HepG2 (cell line): ENCODE measurements around the gene RCC2. TPM values are rescaled to one million over a fixed set of nuclear protein-coding genes. Genes with fewer than 3 reads are reported as not detected.

ENCODE experiments used
- ATAC-seq: fragments of 200-7000 bp; cut with Tn5 transposase; 3 replicates; pipeline ENCODE4 v1.9.1; 2020; ENCODE audit warnings: mild to moderate bottlenecking, moderate library complexity
- BruUV-seq: library from RNA; stranded (reverse); fragments of 400-500 nt; replicated peaks from 2 replicates; lab custom pipeline; 2021; lab: Mats Ljungman, UMichigan
- CTCF ChIA-PET: fragments of 300-600 bp; formaldehyde crosslinking; extraction: SDS; loops from one replicate; lab custom pipeline; 2021; ENCODE audit warnings: low total read pairs, inconsistent platforms, low intra/inter-chr PET ratio; lab: Yijun Ruan, JAX
- POLR2A ChIA-PET: fragments of 350-600 bp; sonication (Branson Sonifier 250); formaldehyde crosslinking; loops from one replicate; lab custom pipeline; 2020; ENCODE audit warnings: antibody characterized with exemption, inconsistent platforms; lab: Yijun Ruan, JAX
- DNase-seq: peaks from one replicate; pipeline ENCODE4 v3.0.0-alpha.2; 2015; ENCODE audit warnings: low spot score
- FAIRE-seq: peaks from 3 replicates; lab custom pipeline; 2011; peaks lifted over from hg19 to GRCh38; lab: Jason Lieb, UNC
- H2AFZ ChIP-seq: one replicate; pipeline ENCODE4 v1.6.1; 2011; ENCODE audit warnings: low read length, inconsistent platforms
- H3K27ac ChIP-seq: fragments of 300-600 bp; 3 replicates; pipeline ENCODE4 v1.8.0; 2011; ENCODE audit warnings: mixed run types, mild to moderate bottlenecking, mixed read lengths, low read length, inconsistent platforms; ENCODE audit not compliant: insufficient read depth; ENCODE audit errors: extremely low read length
- H3K27me3 ChIP-seq, 2 experiments: fragments of 200-600 bp in 1 of 2; 2 replicates in 1 of 2; 3 replicates in 1 of 2; pipeline versions ENCODE4 v1.6.0 to v1.8.0; 2011; ENCODE audit warnings: low read length in 2 of 2, mild to moderate bottlenecking in 2 of 2, moderate library complexity in 2 of 2, inconsistent platforms in 1 of 2; ENCODE audit not compliant: insufficient read depth in 2 of 2, control insufficient read depth in 1 of 2
- H3K36me3 ChIP-seq, 2 experiments: fragments of 200-600 bp in 1 of 2; replicated peaks in 1 of 2; 2 replicates in 1 of 2; 3 replicates in 1 of 2; pipeline versions ENCODE4 v1.5.1 to v1.8.0; 2011; ENCODE audit warnings: low read length in 2 of 2, inconsistent platforms in 1 of 2; ENCODE audit not compliant: insufficient read depth in 2 of 2, control insufficient read depth in 1 of 2
- H3K4me1 ChIP-seq: 2 replicates; pipeline ENCODE4 v1.5.1; 2012; ENCODE audit warnings: low read length, inconsistent platforms; ENCODE audit not compliant: insufficient read depth
- H3K4me2 ChIP-seq: 2 replicates; pipeline ENCODE4 v1.6.0; 2011; ENCODE audit warnings: low read depth, low read length, inconsistent platforms
- H3K4me3 ChIP-seq, 3 experiments: fragments of 200-600 bp in 1 of 3; sonication (generic), shearing (Covaris generic) in 1 of 3; replicated peaks in 1 of 3; 2 replicates each; pipeline ENCODE4 v1.5.1; 2011 to 2016; ENCODE audit warnings: low read length in 3 of 3, inconsistent platforms in 2 of 3, low read depth in 2 of 3, mild to moderate bottlenecking in 2 of 3, control low read depth in 1 of 3, mixed read lengths in 1 of 3; ENCODE audit not compliant: insufficient read depth in 1 of 3
- H3K79me2 ChIP-seq: one replicate; pipeline ENCODE4 v1.6.1; 2011; ENCODE audit warnings: low read length, inconsistent platforms; ENCODE audit not compliant: insufficient read depth
- H3K9ac ChIP-seq: 2 replicates; pipeline ENCODE4 v1.6.0; 2011; ENCODE audit warnings: mild to moderate bottlenecking, low read depth, low read length, inconsistent platforms; ENCODE audit not compliant: insufficient read depth
- H3K9me3 ChIP-seq: 2 replicates; pipeline ENCODE4 v1.5.1; 2012; ENCODE audit warnings: mild to moderate bottlenecking, low read length
- H4K20me1 ChIP-seq: 2 replicates; pipeline ENCODE4 v1.6.0; 2011; ENCODE audit warnings: inconsistent platforms, mild to moderate bottlenecking, low read length, moderate library complexity; ENCODE audit not compliant: insufficient read depth
- NR3C1 ChIP-seq: sonication (generic); formaldehyde crosslinking; IDR thresholded peaks from 2 replicates; pipeline ENCODE4 v1.4.0; 2020; ENCODE audit warnings: missing genetic modification reagents
- RERE ChIP-seq: IDR thresholded peaks from 2 replicates; pipeline ENCODE4 v1.6.1; 2016; ENCODE audit warnings: low read depth, missing genetic modification reagents, missing compliant biosample characterization
- ZNF629 ChIP-seq: sonication (generic); formaldehyde crosslinking; conservative IDR thresholded peaks from 2 replicates; pipeline ENCODE4 v1.5.0; 2020; ENCODE audit warnings: missing genetic modification reagents
- WGBS: methylation state at CpG from one replicate; pipeline ENCODE4 v1.1.6; 2017; ENCODE audit warnings: low lambda C conversion rate; 5-methylcytosine and 5-hydroxymethylcytosine counted together
- in situ Hi-C: cut with HindIII; loops from 2 replicates; pipeline ENCODE4 v1.10.0; 2017; ENCODE audit warnings: low pct_unique_long_range_greater_than_20kb; ENCODE audit not compliant: extremely low pct_ligation_motif_present
- intact Hi-C: fragments of 100-400 bp; cut with micrococcal nuclease; formaldehyde crosslinking; loops from one replicate; pipeline ENCODE4 v1.10.0; 2022; ENCODE audit not compliant: unreplicated experiment
- polyA plus RNA-seq, 8 experiments: library from polyadenylated mRNA; depleted of rRNA in 3 of 8; stranded (reverse) in 7 of 8; unstranded in 1 of 8; fragments of >200 nt; fragmentation: Illumina TruSeq in 4 of 8; extraction: Trizol in 4 of 8; gene quantifications; 2 replicates each; pipeline versions ENCODE4 v1.2.1 to v1.2.3, GENCODE V29; 2011 to 2016; ENCODE audit warnings: low read depth in 4 of 8, missing spikeins in 1 of 8, mixed read lengths in 1 of 8; ENCODE audit not compliant: insufficient read depth in 1 of 8
- total RNA-seq, 5 experiments: library from RNA; depleted of rRNA; stranded (reverse); fragments of >200 nt; fragmentation: Illumina TruSeq; extraction: Trizol; gene quantifications; 2 replicates each; pipeline ENCODE4 v1.2.3, GENCODE V29; 2016; ENCODE audit warnings: low read depth in 1 of 5
- TF ChIP-seq, protein P1 (sequence below): sonication (generic); formaldehyde crosslinking; IDR thresholded peaks from 2 replicates; pipeline ENCODE4 v1.4.0; 2020; ENCODE audit warnings: low read depth, mild to moderate bottlenecking, missing genetic modification reagents

Gene RCC2
- total and polyA plus RNA-seq, 2 of the 13 experiments (the other 11 are each of a cell fraction or from before 2014, with no cell fraction given) = 20.5 to 55.8 TPM

DNA sequence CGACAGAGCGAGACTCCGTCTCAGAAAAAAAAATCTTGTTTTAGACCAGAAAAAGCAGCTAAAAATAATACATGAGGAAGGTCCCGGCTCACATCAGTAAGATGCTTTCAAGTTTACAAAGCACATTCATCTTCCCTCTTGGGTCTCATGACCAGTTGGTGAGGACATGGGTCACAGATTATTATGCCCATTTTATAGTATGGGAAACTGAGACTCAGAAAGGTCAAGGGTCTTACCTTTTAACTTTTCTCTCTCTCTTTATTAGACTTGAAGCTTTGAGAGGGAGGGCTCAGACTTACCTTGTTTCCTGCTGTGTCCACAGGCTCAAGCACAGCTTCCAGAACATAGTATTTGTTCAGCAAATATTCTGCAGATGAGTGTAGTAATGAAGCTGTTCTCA lies 13.2 kb upstream of the RCC2 start:
- Histone ChIP-seq H4K20me1 (no peaks in the 10 kb centered on the region), H3K36me3 (no peaks in the 10 kb centered on the region), H3K9me3 (no peaks in the 10 kb centered on the region), H2AFZ (no peak overlapping the region), H3K79me2 (no peaks in the 10 kb centered on the region), H3K4me1 (no peaks in the 10 kb centered on the region), H3K27me3 (peaks cover 0 to under 1% of the 10 kb centered on the region in 2 experiments; a peak in 2 of 5 replicates), H3K4me2 (no peak overlapping the region), H3K9ac (no peak overlapping the region), H3K27ac (no peak overlapping the region), H3K4me3 (no peak overlapping the region)
- POLR2A ChIA-PET = interaction anchor here (1.6 kb wide), 1 partner anchor 13 kb away, joined by 5 read pairs; the partner anchor contains the start of gene RCC2
- CTCF ChIA-PET = no interaction called here
- 66% methylated on average over 4 of the region's 4 CpGs for WGBS
- FAIRE-seq (no peak), DNase-seq (no peak), ATAC-seq (no peak)
- in situ Hi-C loops (no loop called here), intact Hi-C loops (no loop called here)
- TF ChIP-seq, protein P1, sequence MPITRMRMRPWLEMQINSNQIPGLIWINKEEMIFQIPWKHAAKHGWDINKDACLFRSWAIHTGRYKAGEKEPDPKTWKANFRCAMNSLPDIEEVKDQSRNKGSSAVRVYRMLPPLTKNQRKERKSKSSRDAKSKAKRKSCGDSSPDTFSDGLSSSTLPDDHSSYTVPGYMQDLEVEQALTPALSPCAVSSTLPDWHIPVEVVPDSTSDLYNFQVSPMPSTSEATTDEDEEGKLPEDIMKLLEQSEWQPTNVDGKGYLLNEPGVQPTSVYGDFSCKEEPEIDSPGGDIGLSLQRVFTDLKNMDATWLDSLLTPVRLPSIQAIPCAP = no peak
- no peak for TF ChIP-seq NR3C1 (CRISPR knock-in tag)
- peak; percentile 49; the same call in 1 of the 2 replicates for TF ChIP-seq ZNF629 (CRISPR knock-in tag)
- TF ChIP-seq RERE (CRISPR knock-in tag) = no peak
- BruUV-seq = no TSS peak
